Stimulated activated CD8-positive, alpha-beta memory T cell treated with anti-CD3 and anti-CD28 coated beads, Interleukin-7, amount 100 ng/mL, for 1 hour (primary cell): ENCODE data around the gene MAMSTR.

Source experiments
- DNase-seq, 2 donors: peaks; one replicate each; pipeline ENCODE4 v3.0.0-alpha.2; 2020; ENCODE audit warnings: low read depth in 2 of 2

MAMSTR gene

DNA sequence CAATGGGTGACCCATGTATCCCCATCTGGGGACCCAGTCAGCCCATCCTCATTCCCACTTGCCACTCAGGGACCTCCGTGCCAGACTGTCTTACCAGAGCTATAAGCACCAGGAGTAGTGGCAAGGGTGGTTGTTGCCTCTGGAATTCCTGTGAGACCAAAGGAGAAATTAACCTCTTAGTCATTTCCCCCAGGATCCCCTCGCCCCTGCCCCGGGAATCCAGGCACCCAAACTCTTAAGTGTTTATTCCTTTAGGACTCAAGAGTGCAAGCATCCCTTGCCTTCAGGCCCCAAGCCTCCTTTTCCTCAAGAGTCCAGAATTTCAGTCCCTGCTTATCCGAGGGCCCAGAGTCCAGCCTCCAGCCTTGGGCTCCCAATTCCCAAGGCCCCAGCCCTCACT lies 55.9 kb downstream of the MAMSTR start:
- DNase-seq = no peak
